DMS53 (cell line): ENCODE measurements around the gene MINDY4B.
"Not testable (repeated sequence)": the region's sequence is repeated elsewhere in the genome, so short reads cannot be mapped to it uniquely, and the experiment has no call there.

Experiments
- DNase-seq: peaks from one replicate; lab custom pipeline; 2025; lab: John Stamatoyannopoulos, UW

MINDY4B gene

GRCh38 chr3:150898046-150898754 is 7.0 kb downstream of the MINDY4B start:
- no peak for DNase-seq

GRCh38 chr3:150897592-150897991 is 7.6 kb downstream of the MINDY4B start:
- DNase-seq = no peak

GRCh38 chr3:150890831-150891230 is 14.4 kb downstream of the MINDY4B start:
- DNase-seq = no peak

- DNase-seq = no peak
Observed at GRCh38 chr3:150890295-150890694, 14.9 kb downstream of the MINDY4B start.

GRCh38 chr3:150889106-150889505 is 16.1 kb downstream of the MINDY4B start:
- DNase-seq = no peak

- DNase-seq = no peak
Observed at GRCh38 chr3:150887031-150887430, 18.2 kb downstream of the MINDY4B start.

- no peak for DNase-seq
Observed at GRCh38 chr3:150885535-150885934, 19.7 kb downstream of the MINDY4B start.

GRCh38 chr3:150878996-150879575 is 26.2 kb downstream of the MINDY4B start:
- no peak for DNase-seq

- DNase-seq = no peak
Observed at GRCh38 chr3:150878290-150878689, 26.9 kb downstream of the MINDY4B start.

- DNase-seq = no peak
Observed at GRCh38 chr3:150877303-150877702, 27.9 kb downstream of the MINDY4B start.

- no peak for DNase-seq
Observed at GRCh38 chr3:150876611-150877265, 28.5 kb downstream of the MINDY4B start.

- DNase-seq = no peak
Observed at GRCh38 chr3:150875548-150875947, 29.7 kb downstream of the MINDY4B start.

- DNase-seq = no peak
Observed at GRCh38 chr3:150874666-150875219, 30.5 kb downstream of the MINDY4B start.

GRCh38 chr3:150871192-150871591 is 34.0 kb downstream of the MINDY4B start:
- DNase-seq = no peak

- peak; percentile 4 for DNase-seq
Observed at GRCh38 chr3:150870406-150870805, 34.8 kb downstream of the MINDY4B start.

GRCh38 chr3:150868282-150868681 is 37.0 kb downstream of the MINDY4B start:
- DNase-seq = no peak

GRCh38 chr3:150867434-150867833 is 37.8 kb downstream of the MINDY4B start:
- no peak for DNase-seq

GRCh38 chr3:150863921-150864320 is 41.3 kb downstream of the MINDY4B start:
- not testable (repeated sequence) for DNase-seq

GRCh38 chr3:150861851-150862250 is 43.4 kb downstream of the MINDY4B start:
- no peak for DNase-seq

- not testable (repeated sequence) for DNase-seq
Observed at GRCh38 chr3:150857936-150858335, 47.3 kb downstream of the MINDY4B start.

GRCh38 chr3:150850191-150850590 is 55.0 kb downstream of the MINDY4B start:
- no peak for DNase-seq

- no peak for DNase-seq
Observed at GRCh38 chr3:150848864-150849263, 56.4 kb downstream of the MINDY4B start.

GRCh38 chr3:150847433-150847832 is 57.8 kb downstream of the MINDY4B start:
- DNase-seq = no peak
